ENCODE measurements around the gene PTPRD. TPM values are rescaled to one million over a fixed set of nuclear protein-coding genes. Genes with fewer than 3 reads are reported as not detected.

Gene PTPRD
- total RNA-seq, 1 experiment from 2014 or later, result not detected

- POLR2A ChIA-PET, result no interaction called here
- no peak overlapping the region for H3K4me3 ChIP-seq (ENCODE audit: low read depth in 2 of 2, low read length in 2 of 2)
- no TSS peak for BruUV-seq (replicated peaks)
- H3K27me3 ChIP-seq (ENCODE audit: control insufficient read depth, insufficient read depth, low read length), result no peaks in the 10 kb centered on the region
- intact Hi-C loops (cut with micrococcal nuclease; ENCODE audit: unreplicated experiment), result no loop called here
- no peak overlapping the region for H3K27ac ChIP-seq (ENCODE audit: low read length)
- no peak for TF ChIP-seq POLR2AphosphoS5 (IDR thresholded peaks at IDR 0.05; ENCODE audit: low read depth, low read length)
- no peak for TF ChIP-seq SIN3A (IDR thresholded peaks at IDR 0.05; ENCODE audit: borderline replicate concordance, insufficient read depth, low read depth, low read length)
- TF ChIP-seq CTCF (IDR thresholded peaks at IDR 0.05), result no peak
- no peak for TF ChIP-seq REST (IDR thresholded peaks at IDR 0.05; ENCODE audit: insufficient read depth in 1 of 2, low read depth in 2 of 2, low read length in 1 of 2)
- H3K36me3 ChIP-seq (ENCODE audit: control insufficient read depth, insufficient read depth, low read length), result no peaks in the 10 kb centered on the region
- no peak for ATAC-seq
- no peaks in the 10 kb centered on the region for H3K4me1 ChIP-seq (ENCODE audit: control insufficient read depth, insufficient read depth, low read length)
- CTCF ChIA-PET, result no interaction called here
- no peak for DNase-seq (ENCODE audit: low read depth, low spot score)
- H3K9me3 ChIP-seq (ENCODE audit: control insufficient read depth, insufficient read depth, low read depth, low read length), result no peaks in the 10 kb centered on the region
- in situ Hi-C loops (cut with HindIII; ENCODE audit: low pct_unique_long_range_greater_than_20kb, low sequenced_read_pairs), result no loop called here
These were observed 330.7 kb downstream of the PTPRD start for GRCh38 chr9:10282084-10282483.

GRCh38 chr9:10274988-10275387, 337.8 kb downstream of the PTPRD start:
- no peaks in the 10 kb centered on the region for H3K9me3 ChIP-seq (ENCODE audit: control insufficient read depth, insufficient read depth, low read depth, low read length)
- ATAC-seq, result no peak

More at GRCh38 chr9:10274988-10275387, 337.8 kb downstream of the PTPRD start:
- no peaks in the 10 kb centered on the region for H3K27me3 ChIP-seq (ENCODE audit: control insufficient read depth, insufficient read depth, low read length)
- H3K27ac ChIP-seq (ENCODE audit: low read length), result no peak overlapping the region
- TF ChIP-seq CTCF (IDR thresholded peaks at IDR 0.05) (no peak), TCF7L2 (IDR thresholded peaks at IDR 0.05; ENCODE audit: low read depth, low read length) (no peak)
- BruUV-seq (replicated peaks), result no TSS peak
- CTCF ChIA-PET, result no interaction called here
- POLR2A ChIA-PET, result no interaction called here
- intact Hi-C loops (cut with micrococcal nuclease; ENCODE audit: unreplicated experiment), result no loop called here
- H3K4me1 ChIP-seq (ENCODE audit: control insufficient read depth, insufficient read depth, low read length), result no peaks in the 10 kb centered on the region
- H3K36me3 ChIP-seq (ENCODE audit: control insufficient read depth, insufficient read depth, low read length), result no peaks in the 10 kb centered on the region
- DNase-seq (ENCODE audit: low read depth, low spot score), result no peak
- in situ Hi-C loops (cut with HindIII; ENCODE audit: low pct_unique_long_range_greater_than_20kb, low sequenced_read_pairs), result no loop called here
- H3K4me3 ChIP-seq (ENCODE audit: low read depth in 2 of 2, low read length in 2 of 2), result no peak overlapping the region
